GM19452 (cell line): ENCODE results near the gene TATDN3.
"Not testable (repeated sequence)": the region's sequence is repeated elsewhere in the genome, so short reads cannot be mapped to it uniquely, and the experiment has no call there.

Experiments
- ATAC-seq: cut with Tn5 transposase; IDR thresholded peaks from one replicate; pipeline ENCODE4 v1.9.1; 2021; ENCODE audit not compliant: unreplicated experiment

TATDN3 gene, protein sequence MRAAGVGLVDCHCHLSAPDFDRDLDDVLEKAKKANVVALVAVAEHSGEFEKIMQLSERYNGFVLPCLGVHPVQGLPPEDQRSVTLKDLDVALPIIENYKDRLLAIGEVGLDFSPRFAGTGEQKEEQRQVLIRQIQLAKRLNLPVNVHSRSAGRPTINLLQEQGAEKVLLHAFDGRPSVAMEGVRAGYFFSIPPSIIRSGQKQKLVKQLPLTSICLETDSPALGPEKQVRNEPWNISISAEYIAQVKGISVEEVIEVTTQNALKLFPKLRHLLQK

GRCh38 chr1:212791676-212792395 lies at the start of gene TATDN3, which contains the start of gene NSL1:
TSS of gene TATDN3 (plus strand) at chr1:212791894. CDS start at chr1:212791922, 28 bp downstream.
TSS of gene NSL1 (minus strand) at chr1:212791777. CDS start at chr1:212791763, 14 bp downstream.
- peak; percentile 63 for ATAC-seq

DNA sequence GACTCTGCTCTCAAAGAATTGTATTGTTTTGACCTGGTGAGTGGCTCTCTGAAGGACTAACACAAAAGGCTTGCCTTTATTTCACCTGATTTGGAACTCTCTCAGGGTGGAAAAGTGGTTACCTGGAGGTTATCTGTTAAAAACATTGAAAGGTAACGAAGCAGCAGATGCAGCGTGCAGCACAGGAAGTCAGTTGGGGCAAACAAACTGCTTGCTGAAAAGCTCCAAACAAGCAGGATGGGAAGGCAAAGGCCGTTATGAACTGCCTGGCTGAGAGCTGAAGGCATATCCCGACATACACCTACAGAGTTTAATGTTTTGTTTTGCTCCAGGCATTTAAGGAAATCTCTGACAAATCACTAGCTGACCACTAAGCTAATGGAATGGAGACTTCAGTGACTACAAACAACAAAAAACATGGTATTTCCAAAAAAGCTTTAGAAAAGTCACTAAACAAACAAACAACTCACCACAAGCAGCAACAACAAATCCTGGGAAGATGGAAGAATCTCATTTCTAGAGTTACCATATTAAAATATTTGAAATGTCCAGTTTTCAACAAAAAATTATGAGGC lies 47.7 kb upstream of the TATDN3 start:
- ATAC-seq, result no peak

- ATAC-seq, result no peak
These were observed 46.4 kb upstream of the TATDN3 start for GRCh38 chr1:212745303-212745702.

GRCh38 chr1:212746546-212746945 lies 45.1 kb upstream of the TATDN3 start:
- no peak for ATAC-seq

GRCh38 chr1:212749821-212750535 lies 41.7 kb upstream of the TATDN3 start:
- no peak for ATAC-seq

- peak; percentile 20 for ATAC-seq
These were observed 39.3 kb upstream of the TATDN3 start for GRCh38 chr1:212752252-212752933.

DNA sequence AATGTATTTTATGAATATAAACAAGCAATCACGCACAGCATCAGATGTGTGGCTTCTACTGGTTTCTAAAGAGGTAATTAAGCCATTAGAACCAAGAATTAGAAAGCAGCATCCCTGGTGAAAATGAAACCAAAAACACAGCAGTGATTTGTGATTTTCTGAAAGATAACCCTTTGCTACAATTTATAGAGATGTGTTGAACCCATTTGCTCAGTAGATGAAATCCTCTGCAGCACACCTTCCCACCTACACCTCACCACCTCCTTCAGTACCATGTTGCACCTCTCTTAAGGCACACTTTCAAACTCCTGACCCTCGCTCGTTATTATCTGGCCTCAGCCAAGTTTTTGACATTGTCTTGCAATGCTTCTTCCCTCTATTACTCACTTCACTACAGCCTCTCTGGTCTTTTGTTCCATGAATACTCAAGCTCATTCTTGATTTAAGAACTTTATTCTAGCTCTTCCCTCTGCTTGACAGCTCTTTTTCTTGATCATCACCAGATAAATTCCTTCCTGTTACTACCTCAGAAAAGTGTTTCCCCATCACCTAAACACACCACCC lies 38.7 kb upstream of the TATDN3 start:
- peak; percentile 37 for ATAC-seq

DNA sequence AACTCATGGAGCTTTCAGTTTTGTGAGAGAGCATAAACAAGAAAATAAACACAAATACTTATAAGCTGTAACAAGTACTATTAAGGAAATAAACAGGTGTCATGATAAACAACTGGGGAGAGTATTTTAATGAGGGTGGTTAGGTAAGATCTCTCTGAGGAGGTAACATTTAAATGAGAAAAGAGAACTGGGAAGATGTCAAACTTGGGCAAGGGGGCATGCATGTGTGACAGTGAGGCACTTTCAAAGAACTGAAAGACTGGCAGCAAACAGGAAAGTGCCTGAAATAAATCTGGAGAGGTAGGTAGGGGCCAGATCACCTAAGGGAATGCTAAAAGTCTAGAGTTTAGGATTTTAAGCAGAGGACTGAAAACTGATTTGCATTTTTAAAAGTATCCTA lies 37.9 kb upstream of the TATDN3 start:
- no peak for ATAC-seq

DNA sequence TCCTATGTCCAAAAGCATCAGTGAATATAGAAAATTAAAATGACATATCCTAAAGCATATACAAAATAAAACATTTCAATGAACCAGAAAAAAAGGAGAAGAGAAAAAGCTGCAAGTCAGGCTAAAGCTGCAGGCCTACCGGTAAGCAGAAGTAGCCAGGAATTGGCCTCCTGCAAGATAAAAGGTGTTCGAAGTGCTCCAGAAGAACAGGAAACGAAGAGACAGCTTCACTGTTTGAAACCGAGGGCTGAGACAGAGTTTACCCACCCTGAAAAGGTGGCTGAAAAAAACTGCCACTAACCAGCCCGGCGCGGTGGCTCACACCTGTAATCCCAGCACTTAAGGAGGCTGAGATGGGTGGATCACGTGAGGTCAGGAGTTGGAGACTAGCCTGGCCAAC lies 37.5 kb upstream of the TATDN3 start:
- peak; percentile 52 for ATAC-seq

GRCh38 chr1:212754680-212755079 lies 37.0 kb upstream of the TATDN3 start:
- ATAC-seq, result no peak

- ATAC-seq, result no peak
These were observed 32.0 kb upstream of the TATDN3 start for GRCh38 chr1:212759683-212760082.

DNA sequence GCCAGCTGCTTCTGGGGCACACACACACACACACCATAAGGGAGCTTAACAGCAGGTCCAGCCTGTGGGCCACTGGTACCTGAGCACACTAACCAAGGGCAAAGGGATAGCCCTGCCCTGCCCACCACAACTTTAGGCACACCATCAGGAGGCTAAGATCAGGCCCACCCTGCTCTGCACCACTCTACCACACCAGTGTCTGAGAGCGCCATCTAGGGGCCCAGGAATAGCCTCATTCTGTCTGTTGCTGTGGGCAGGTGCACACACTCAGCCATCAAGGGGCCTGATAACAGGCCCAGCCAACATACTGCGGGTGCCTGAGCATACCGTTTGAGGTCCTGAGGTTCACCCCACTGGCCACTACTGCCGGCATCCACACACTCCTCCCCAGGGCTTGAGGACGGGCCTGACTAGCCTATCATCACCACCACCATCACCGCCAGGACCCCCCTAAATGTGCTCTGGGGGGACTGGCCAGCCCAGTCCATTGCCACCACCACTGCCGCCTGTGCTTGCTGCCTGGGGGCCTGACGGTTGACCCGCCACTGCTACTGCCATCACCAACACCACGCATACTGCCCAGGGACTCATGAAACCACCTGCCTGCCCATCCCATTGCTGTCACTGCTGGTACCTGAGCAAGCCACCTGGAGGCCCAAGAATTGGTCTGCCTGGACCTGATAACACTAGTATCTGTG lies 31.4 kb upstream of the TATDN3 start:
- ATAC-seq, result no peak

DNA sequence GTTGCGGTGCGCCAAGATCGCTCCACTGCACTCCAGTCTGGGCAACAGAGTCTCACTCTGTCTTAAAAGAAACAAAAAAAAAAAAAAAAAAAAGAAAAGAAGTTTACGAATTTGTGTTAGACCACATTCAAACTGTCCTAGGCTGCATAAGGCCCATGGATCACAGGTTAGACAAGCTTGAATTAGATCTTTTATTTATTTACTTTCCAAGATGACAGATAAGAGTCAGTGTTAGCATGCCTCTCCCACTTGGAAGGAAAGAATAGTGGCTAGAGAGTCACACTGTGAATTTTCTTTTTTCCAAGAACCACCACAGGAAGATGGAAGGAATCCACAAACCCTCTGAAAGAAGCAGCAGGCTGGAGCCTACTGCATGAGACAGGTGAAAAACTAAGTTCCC lies 29.5 kb upstream of the TATDN3 start:
- ATAC-seq, result no peak

DNA sequence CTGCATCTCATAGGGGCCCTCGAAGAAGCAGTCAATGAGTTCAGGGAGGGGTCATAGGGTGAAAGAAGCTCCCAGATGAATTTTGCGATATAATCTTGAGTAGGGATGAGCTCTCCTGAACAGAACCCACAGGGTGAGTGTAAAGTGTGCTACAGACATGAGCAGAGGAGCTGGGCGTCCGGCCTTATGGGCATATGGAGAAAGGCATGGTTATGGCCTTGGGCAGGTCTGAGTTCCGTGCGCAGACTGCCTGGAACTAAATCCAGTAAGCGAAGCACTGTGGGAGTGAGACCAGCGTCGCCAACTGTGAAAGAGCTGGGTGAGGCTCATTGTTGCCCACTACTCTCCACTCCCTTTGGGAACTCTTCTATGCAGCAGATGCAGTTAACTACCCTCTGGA lies 28.9 kb upstream of the TATDN3 start:
- no peak for ATAC-seq

- not testable (repeated sequence) for ATAC-seq
These were observed 26.9 kb upstream of the TATDN3 start for GRCh38 chr1:212764718-212765281.

- ATAC-seq, result not testable (repeated sequence)
These were observed 24.9 kb upstream of the TATDN3 start for GRCh38 chr1:212766825-212767224.

DNA sequence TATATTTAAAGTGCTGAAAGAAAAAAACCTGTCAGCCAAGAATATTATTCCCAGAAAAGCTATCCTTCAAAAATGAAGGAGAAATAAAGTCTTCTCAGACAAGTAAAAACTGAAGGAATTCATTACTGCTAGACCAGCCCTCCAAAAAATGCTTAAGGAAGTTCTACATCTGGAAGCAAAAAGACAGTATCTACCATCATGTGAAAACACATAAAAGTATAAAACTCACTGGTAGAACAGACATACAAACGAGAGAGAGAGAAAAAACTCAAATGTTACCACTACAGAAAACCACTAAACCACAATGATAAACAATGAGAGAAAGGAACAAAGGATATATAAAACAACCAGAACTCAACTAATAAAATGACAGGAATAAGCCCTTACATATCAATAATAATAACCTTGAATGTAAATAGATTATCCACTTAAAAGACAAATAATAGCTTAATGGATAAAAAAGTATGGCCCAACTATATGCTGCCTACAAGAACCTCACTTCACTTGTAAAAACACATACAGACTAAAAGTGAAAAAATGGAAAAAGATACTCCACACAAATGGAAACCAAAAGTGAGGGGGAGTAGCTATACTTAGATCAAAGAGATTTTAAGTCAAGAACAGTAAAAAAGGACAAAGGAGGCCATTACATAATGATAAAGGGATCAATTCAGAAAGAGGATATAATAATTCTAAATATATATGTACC lies 22.1 kb upstream of the TATDN3 start:
- ATAC-seq, result no peak

DNA sequence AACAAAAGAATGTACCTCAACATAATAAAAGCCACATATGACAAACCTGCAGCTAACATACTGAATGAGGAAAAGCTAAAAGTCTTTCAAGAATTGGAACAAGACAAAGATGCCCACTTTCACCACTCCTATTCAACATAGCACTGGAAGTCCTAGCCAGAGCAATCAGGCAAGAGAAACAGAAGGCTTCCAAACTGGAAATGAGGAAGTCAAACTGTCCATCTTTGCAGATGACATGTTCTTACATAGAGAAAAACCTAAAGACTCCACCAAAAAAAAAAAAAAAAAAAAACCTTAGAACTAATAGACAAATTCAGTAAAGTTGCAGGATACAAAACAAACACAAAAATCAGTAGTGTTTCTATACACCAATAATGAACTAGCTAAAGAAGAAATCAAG lies 20.4 kb upstream of the TATDN3 start:
- no peak for ATAC-seq

- no peak for ATAC-seq
These were observed 18.7 kb upstream of the TATDN3 start for GRCh38 chr1:212773011-212773410.
